ENCODE data around the gene RAB3C.

GRCh38 chr5:58711965-58712364, 129.1 kb downstream of the RAB3C start:
- TF ChIP-seq, protein P1, sequence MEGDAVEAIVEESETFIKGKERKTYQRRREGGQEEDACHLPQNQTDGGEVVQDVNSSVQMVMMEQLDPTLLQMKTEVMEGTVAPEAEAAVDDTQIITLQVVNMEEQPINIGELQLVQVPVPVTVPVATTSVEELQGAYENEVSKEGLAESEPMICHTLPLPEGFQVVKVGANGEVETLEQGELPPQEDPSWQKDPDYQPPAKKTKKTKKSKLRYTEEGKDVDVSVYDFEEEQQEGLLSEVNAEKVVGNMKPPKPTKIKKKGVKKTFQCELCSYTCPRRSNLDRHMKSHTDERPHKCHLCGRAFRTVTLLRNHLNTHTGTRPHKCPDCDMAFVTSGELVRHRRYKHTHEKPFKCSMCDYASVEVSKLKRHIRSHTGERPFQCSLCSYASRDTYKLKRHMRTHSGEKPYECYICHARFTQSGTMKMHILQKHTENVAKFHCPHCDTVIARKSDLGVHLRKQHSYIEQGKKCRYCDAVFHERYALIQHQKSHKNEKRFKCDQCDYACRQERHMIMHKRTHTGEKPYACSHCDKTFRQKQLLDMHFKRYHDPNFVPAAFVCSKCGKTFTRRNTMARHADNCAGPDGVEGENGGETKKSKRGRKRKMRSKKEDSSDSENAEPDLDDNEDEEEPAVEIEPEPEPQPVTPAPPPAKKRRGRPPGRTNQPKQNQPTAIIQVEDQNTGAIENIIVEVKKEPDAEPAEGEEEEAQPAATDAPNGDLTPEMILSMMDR (conservative IDR thresholded peaks at IDR 0.05 in 1 of 2, IDR thresholded peaks at IDR 0.05 in 1 of 2; ENCODE audit: low read depth in 1 of 2, low read length in 2 of 2): no peak
- TF ChIP-seq EZH2 (IDR thresholded peaks at IDR 0.05; ENCODE audit: low read length, missing control alignments): no peak
